Karpas-422 (cell line): ENCODE results near the gene TCF7L2. TPM values are rescaled to one million over a fixed set of nuclear protein-coding genes. Genes with fewer than 3 reads are reported as not detected.

Experiments used
- DNase-seq: peaks from one replicate; pipeline ENCODE4 v3.0.0-alpha.2; 2015
- H2AFZ ChIP-seq: fragments of 200-600 bp; sonication (generic); 2 replicates; pipeline ENCODE4 v1.6.1; 2014; ENCODE audit warnings: antibody characterized with exemption, low read length, mixed read lengths
- H3K27ac ChIP-seq: fragments of 200-600 bp; sonication (generic); 2 replicates; pipeline ENCODE4 v1.5.1; 2014; ENCODE audit warnings: mild to moderate bottlenecking, low read length, moderate library complexity
- H3K27me3 ChIP-seq: fragments of 200-600 bp; sonication (generic); 2 replicates; pipeline ENCODE4 v1.6.1; 2014; ENCODE audit warnings: low read length, mixed read lengths
- H3K36me3 ChIP-seq: fragments of 200-600 bp; sonication (generic); 2 replicates; pipeline ENCODE4 v1.6.1; 2014; ENCODE audit warnings: low read length, mixed read lengths; ENCODE audit not compliant: insufficient read depth
- H3K4me1 ChIP-seq: fragments of 200-600 bp; sonication (generic); 2 replicates; pipeline ENCODE4 v1.6.1; 2014; ENCODE audit warnings: mild to moderate bottlenecking, low read length, mixed read lengths
- H3K4me2 ChIP-seq: fragments of 200-600 bp; sonication (generic); 2 replicates; pipeline ENCODE4 v1.6.1; 2014; ENCODE audit warnings: low read length, low read depth, mild to moderate bottlenecking; ENCODE audit not compliant: poor library complexity, severe bottlenecking
- H3K4me3 ChIP-seq: fragments of 200-600 bp; sonication (generic); 2 replicates; pipeline ENCODE4 v1.5.1; 2014; ENCODE audit warnings: mild to moderate bottlenecking, antibody characterized with exemption, low read length, mixed read lengths
- H3K79me2 ChIP-seq: fragments of 200-600 bp; sonication (generic); 2 replicates; pipeline ENCODE4 v1.6.1; 2014; ENCODE audit warnings: mild to moderate bottlenecking, low read length, mixed read lengths
- H3K9ac ChIP-seq: fragments of 200-600 bp; sonication (generic); 2 replicates; pipeline ENCODE4 v1.6.0; 2014; ENCODE audit warnings: low read length
- H3K9me2 ChIP-seq: fragments of 200-600 bp; sonication (generic), shearing (Covaris generic); replicated peaks from 2 replicates; pipeline ENCODE4 v1.6.0; 2014; ENCODE audit warnings: mild to moderate bottlenecking, low read length, moderate library complexity; ENCODE audit not compliant: insufficient read depth
- H3K9me3 ChIP-seq: fragments of 300-700, 200-600 bp; sonication (generic); 2 replicates; pipeline ENCODE4 v1.6.1; 2014; ENCODE audit warnings: low read length, mixed read lengths
- H4K20me1 ChIP-seq: fragments of 200-600 bp; sonication (generic); 2 replicates; pipeline ENCODE4 v1.6.1; 2014; ENCODE audit warnings: mild to moderate bottlenecking, antibody characterized with exemption, low read length, low read depth; ENCODE audit not compliant: insufficient read depth
- total RNA-seq: library from RNA; depleted of rRNA; stranded (reverse); fragments of >200 nt; shearing (Covaris generic); gene quantifications from 2 replicates; pipeline ENCODE4 v1.2.3, GENCODE V29; 2014; ENCODE audit warnings: low replicate concordance

TCF7L2 gene
- total RNA-seq, 1 experiment from 2014 or later, result not detected

DNA sequence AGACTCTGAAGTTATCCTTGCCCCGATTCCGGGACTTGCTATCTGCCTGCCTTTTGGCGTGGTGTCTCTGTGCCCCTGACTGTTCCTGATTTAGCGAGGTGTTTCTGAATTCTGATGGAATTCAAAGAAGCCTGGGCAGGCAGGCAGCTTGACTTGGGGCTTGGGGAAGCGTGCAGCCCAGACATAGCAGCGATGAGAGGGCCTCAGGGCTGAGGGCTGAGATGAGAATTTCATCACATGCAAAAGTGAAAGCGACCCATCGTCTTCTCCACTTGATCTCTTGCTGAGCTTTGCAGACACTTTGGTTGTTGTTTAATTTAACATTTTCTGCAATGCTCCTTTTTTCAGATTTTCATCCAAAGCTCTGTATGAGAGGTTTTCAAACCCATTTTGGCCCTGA, 57.8 kb downstream of the TCF7L2 start:
- no peaks in the 10 kb centered on the region for H4K20me1 ChIP-seq
- H3K9me2 ChIP-seq, result no peaks in the 10 kb centered on the region
- no peak overlapping the region for H3K4me2 ChIP-seq
- H3K27ac ChIP-seq, result no peak overlapping the region
- H3K36me3 ChIP-seq, result no peaks in the 10 kb centered on the region
- H3K4me1 ChIP-seq, result no peaks in the 10 kb centered on the region
- H3K9ac ChIP-seq, result no peak overlapping the region
- H3K27me3 ChIP-seq, result no peaks in the 10 kb centered on the region
- H3K4me3 ChIP-seq, result no peak overlapping the region
- no peaks in the 10 kb centered on the region for H3K9me3 ChIP-seq
- no peak overlapping the region for H2AFZ ChIP-seq
- DNase-seq, result no peak
- H3K79me2 ChIP-seq, result no peaks in the 10 kb centered on the region

DNA sequence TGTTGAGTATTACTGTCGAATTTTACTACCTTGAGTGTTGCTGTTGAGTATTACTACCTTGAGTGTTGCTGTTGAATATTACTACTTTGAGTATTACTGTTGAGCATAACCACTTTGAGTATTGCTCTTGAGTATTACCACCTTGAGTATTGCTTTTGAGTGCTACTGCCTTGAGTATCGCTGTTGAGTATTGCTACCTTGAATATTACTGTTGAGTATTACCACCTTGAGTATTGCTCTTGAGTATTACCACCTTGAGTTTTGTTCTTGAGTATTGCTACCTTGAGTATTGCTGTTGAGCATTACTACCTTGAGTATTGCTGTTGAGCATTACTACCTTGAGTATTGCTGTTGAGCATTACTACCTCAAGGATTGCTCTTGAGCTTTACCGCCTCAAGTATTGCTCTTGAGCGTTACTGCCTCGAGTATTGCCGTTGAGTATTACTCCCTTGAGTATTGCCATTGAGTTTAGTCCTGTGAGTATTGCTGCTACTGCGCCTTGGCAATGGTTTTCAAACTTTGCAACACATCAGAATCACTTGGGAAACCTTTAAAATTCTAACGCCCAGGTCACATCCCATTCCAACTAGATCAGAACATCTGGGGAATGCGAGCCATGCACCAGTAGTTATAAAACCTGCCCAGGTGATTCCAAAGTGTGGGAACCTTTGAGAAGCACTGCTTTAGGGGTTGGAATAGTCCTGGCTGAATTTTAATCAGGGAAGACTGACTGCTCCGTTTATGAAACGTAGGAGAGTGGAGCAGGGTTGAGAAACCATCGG, 61.7 kb downstream of the TCF7L2 start:
- Histone ChIP-seq H3K36me3 (no peaks in the 10 kb centered on the region), H3K9me2 (no peaks in the 10 kb centered on the region), H3K9me3 (no peaks in the 10 kb centered on the region), H4K20me1 (no peaks in the 10 kb centered on the region), H3K9ac (no peak overlapping the region), H3K4me2 (no peak overlapping the region), H3K27me3 (no peaks in the 10 kb centered on the region), H3K79me2 (no peaks in the 10 kb centered on the region), H3K27ac (no peak overlapping the region), H2AFZ (no peak overlapping the region), H3K4me1 (no peaks in the 10 kb centered on the region), H3K4me3 (no peak overlapping the region)
- DNase-seq, result no peak

DNA sequence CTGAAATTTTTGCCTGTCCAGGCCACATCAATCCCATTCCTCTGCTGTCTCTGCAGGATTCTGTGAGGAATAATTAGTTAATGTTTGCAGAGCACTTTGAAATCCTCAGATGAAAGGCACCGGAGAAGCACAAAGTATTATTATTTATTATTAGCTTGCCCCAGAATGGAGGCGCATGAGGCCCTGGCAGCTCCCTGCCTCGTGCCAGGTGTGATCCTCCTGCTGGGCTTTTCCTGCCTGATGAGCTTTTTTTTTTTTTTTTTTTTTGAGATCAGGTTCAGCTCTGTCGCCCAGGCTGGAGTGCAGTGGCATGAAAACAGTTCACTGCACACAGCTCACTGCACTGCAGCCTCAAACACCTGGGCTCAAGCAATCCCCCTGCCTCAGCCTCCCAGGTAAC, 65.2 kb downstream of the TCF7L2 start:
- no peaks in the 10 kb centered on the region for H3K27me3 ChIP-seq
- no peak overlapping the region for H3K9ac ChIP-seq
- H4K20me1 ChIP-seq, result no peaks in the 10 kb centered on the region
- H3K79me2 ChIP-seq, result no peaks in the 10 kb centered on the region
- no peaks in the 10 kb centered on the region for H3K36me3 ChIP-seq
- H3K4me2 ChIP-seq, result no peak overlapping the region
- H3K4me1 ChIP-seq, result no peaks in the 10 kb centered on the region
- no peaks in the 10 kb centered on the region for H3K9me2 ChIP-seq
- no peaks in the 10 kb centered on the region for H3K9me3 ChIP-seq
- no peak overlapping the region for H2AFZ ChIP-seq
- H3K27ac ChIP-seq, result no peak overlapping the region
- H3K4me3 ChIP-seq, result no peak overlapping the region
- DNase-seq, result no peak

DNA sequence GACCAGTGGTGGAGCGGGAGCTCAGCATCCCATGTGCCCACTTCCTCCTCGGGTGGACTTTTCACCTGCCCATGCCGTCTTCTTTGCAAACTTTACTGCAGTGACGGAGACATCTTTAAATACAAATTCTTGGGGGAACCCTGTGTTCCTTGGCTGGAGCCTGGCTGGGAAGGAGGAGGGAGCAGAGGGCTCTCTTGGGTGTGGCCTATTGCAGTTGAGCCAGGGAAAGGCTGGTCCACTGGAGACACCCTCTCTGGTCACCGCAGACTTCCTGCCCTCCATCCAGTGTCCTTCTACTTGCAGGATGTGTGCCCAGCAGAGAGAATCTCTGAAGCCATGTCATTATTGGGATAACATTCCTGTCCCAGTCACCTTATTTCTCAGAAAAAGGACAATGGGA, 67.3 kb downstream of the TCF7L2 start:
- Histone ChIP-seq H4K20me1 (no peaks in the 10 kb centered on the region), H3K79me2 (no peaks in the 10 kb centered on the region), H3K36me3 (no peaks in the 10 kb centered on the region), H3K4me2 (no peak overlapping the region), H3K9ac (no peak overlapping the region), H3K27me3 (no peaks in the 10 kb centered on the region), H3K4me1 (no peaks in the 10 kb centered on the region), H3K4me3 (no peak overlapping the region), H3K9me2 (no peaks in the 10 kb centered on the region), H3K9me3 (no peaks in the 10 kb centered on the region), H3K27ac (no peak overlapping the region), H2AFZ (no peak overlapping the region)
- DNase-seq, result no peak

DNA sequence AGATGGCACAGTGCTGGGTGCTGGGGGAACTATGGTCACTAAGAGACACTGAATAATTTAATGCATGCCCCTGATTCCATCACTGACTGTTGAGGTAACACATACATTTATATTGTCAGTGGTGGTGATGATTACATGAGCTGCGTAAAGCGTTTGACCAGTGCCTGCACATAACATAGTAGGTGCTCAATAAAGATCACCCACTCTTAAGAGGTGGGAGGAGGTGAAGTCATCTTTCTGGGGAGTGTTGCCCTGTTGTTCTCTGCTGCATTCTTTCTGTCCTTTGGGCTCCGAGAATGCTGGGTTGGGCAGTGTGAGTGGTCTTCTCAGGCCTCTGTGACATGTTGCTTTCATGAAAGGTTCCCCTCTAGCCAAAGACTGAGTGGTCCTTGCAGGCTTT, 68.0 kb downstream of the TCF7L2 start:
- no peaks in the 10 kb centered on the region for H3K9me2 ChIP-seq
- no peaks in the 10 kb centered on the region for H3K27me3 ChIP-seq
- H3K4me3 ChIP-seq, result no peak overlapping the region
- no peaks in the 10 kb centered on the region for H4K20me1 ChIP-seq
- H3K36me3 ChIP-seq, result no peaks in the 10 kb centered on the region
- no peaks in the 10 kb centered on the region for H3K9me3 ChIP-seq
- H3K79me2 ChIP-seq, result no peaks in the 10 kb centered on the region
- H3K27ac ChIP-seq, result no peak overlapping the region
- DNase-seq, result no peak
- no peaks in the 10 kb centered on the region for H3K4me1 ChIP-seq
- no peak overlapping the region for H3K9ac ChIP-seq
- H2AFZ ChIP-seq, result no peak overlapping the region
- no peak overlapping the region for H3K4me2 ChIP-seq

DNA sequence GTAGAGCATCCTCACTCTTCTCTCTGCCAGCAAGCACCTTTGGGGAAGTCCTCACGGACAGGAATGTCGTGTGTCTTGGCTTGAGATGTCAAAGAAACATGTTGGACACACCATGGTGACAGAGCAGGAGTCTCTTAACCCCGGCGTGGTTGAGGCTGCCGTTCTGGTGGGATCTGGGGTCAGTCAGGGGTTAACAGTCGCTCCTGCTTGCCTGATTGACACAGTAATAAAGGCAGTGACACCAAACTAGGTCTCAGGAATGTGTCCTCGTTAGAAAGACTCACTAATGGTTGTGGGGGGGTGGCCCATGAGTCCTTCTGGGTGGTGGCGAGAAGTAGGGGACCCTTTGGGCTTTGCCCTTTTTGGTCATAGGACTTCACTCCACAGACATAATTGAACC, 69.0 kb downstream of the TCF7L2 start:
- Histone ChIP-seq H2AFZ (no peak overlapping the region), H3K36me3 (no peaks in the 10 kb centered on the region), H3K9me2 (no peaks in the 10 kb centered on the region), H3K79me2 (no peaks in the 10 kb centered on the region), H3K27ac (no peak overlapping the region), H3K4me1 (no peaks in the 10 kb centered on the region), H3K4me3 (no peak overlapping the region), H4K20me1 (no peaks in the 10 kb centered on the region), H3K27me3 (no peaks in the 10 kb centered on the region), H3K9ac (no peak overlapping the region), H3K9me3 (no peaks in the 10 kb centered on the region), H3K4me2 (no peak overlapping the region)
- DNase-seq, result no peak

DNA sequence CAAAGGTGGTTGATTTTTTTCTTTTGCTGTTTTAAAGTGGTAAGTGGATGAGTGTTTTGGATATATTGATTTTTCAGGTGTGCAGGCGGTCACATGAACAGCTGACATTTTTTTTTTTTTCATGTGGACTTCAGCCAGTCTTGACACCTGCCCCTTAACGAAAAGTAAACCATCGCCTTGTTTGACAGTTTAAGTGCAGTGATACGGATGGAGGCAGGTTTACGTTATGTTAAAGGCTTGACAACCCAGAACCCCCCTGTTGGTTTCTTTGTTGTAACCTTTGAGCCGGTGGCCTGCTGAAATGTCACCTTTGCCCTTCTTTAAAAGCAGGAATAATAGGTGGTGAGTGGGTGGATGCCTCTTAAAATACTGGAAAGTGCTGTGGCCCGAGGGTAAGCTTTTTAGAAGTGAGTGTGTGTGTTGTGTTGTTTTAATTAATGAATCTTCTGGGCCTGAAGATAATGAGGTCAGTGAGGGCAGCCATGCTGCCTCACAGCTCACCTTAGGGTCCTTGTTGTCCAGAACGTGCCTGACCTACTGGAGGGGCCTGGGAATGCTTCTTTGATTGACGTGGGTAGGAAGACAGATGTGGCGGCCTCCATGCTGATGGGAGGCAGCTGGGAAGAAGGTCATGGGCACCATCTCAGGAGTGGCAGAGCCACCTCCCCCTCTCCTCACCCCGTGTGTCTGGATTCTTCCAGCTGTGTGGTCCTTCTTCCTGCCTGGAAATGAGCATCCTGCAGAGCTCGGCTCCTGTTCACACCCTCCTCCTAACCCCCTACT, 69.8 kb downstream of the TCF7L2 start:
- Histone ChIP-seq H3K4me3 (no peak overlapping the region), H3K4me1 (no peaks in the 10 kb centered on the region), H3K27me3 (no peaks in the 10 kb centered on the region), H3K27ac (no peak overlapping the region), H3K36me3 (no peaks in the 10 kb centered on the region), H3K9me3 (no peaks in the 10 kb centered on the region), H4K20me1 (no peaks in the 10 kb centered on the region), H3K4me2 (no peak overlapping the region), H3K79me2 (no peaks in the 10 kb centered on the region), H3K9me2 (no peaks in the 10 kb centered on the region), H3K9ac (no peak overlapping the region), H2AFZ (no peak overlapping the region)
- DNase-seq, result no peak

DNA sequence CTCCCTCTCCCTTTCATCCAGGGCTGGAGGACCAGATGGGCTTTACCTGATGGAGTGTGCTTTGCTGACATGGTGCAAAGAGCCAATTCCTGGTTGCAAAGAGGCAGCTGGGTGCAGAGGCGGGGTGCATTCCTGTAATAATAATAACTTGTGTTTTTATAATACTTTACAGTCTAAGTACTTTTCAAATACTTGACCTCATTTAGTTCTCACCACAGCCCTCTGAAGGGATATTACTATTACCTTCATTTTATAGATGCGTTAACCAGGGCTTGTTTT, 70.4 kb downstream of the TCF7L2 start:
- Histone ChIP-seq H3K9me3 (no peaks in the 10 kb centered on the region), H4K20me1 (no peaks in the 10 kb centered on the region), H3K79me2 (no peaks in the 10 kb centered on the region), H2AFZ (no peak overlapping the region), H3K9me2 (no peaks in the 10 kb centered on the region), H3K9ac (no peak overlapping the region), H3K4me2 (no peak overlapping the region), H3K36me3 (no peaks in the 10 kb centered on the region), H3K4me3 (no peak overlapping the region), H3K27ac (no peak overlapping the region), H3K4me1 (no peaks in the 10 kb centered on the region), H3K27me3 (no peaks in the 10 kb centered on the region)
- DNase-seq, result no peak
